Stimulated activated CD4-positive, alpha-beta T cell treated with anti-CD3 and anti-CD28 coated beads, TNF-alpha, amount 100 ng/mL, for 24 hours (primary cell): ENCODE measurements around the gene TTC9C.
"Not testable (repeated sequence)": the region's sequence is repeated elsewhere in the genome, so short reads cannot be mapped to it uniquely, and the experiment has no call there.

Source experiments
- DNase-seq, 3 experiments: peaks; one replicate each; pipeline ENCODE4 v3.0.0-alpha.2; 2020; ENCODE audit warnings: low read depth in 3 of 3

Gene TTC9C

GRCh38 chr11:62749931-62750330 lies 21.6 kb downstream of the TTC9C start:
- DNase-seq, result not testable (repeated sequence)

- no peak for DNase-seq
These were observed 24.0 kb downstream of the TTC9C start for GRCh38 chr11:62752177-62752785.

- no peak for DNase-seq
These were observed 24.9 kb downstream of the TTC9C start for GRCh38 chr11:62752994-62753735.

GRCh38 chr11:62753736-62754603 lies 25.7 kb downstream of the TTC9C start, which contains the start of gene ZBTB3:
TSS of gene ZBTB3 (minus strand) at chr11:62754160. CDS start at chr11:62753664, 496 bp downstream.
- DNase-seq, result peak; percentile 92 to 95 (median 95)

GRCh38 chr11:62755086-62755615 lies 26.9 kb downstream of the TTC9C start:
- no peak for DNase-seq

- no peak for DNase-seq
These were observed 29.8 kb downstream of the TTC9C start for GRCh38 chr11:62757846-62758788.

- not testable (repeated sequence) for DNase-seq
These were observed 32.6 kb downstream of the TTC9C start for GRCh38 chr11:62760867-62761227.

- no peak for DNase-seq
These were observed 42.5 kb downstream of the TTC9C start for GRCh38 chr11:62770778-62771143.

GRCh38 chr11:62771144-62772021 lies 43.1 kb downstream of the TTC9C start, which contains the start of gene TAF6L:
TSS of gene TAF6L (plus strand) at chr11:62771396. CDS start at chr11:62775784, 4,388 bp downstream.
- DNase-seq, result peak; percentile 86 to 96 (median 88)

- DNase-seq, result no peak
These were observed 46.1 kb downstream of the TTC9C start for GRCh38 chr11:62774407-62774806.

- DNase-seq, result no peak
These were observed 47.4 kb downstream of the TTC9C start for GRCh38 chr11:62775646-62776045.

- DNase-seq, result no peak
These were observed 49.1 kb downstream of the TTC9C start for GRCh38 chr11:62777389-62777788.

GRCh38 chr11:62778441-62778840 lies 50.2 kb downstream of the TTC9C start:
- no peak for DNase-seq

GRCh38 chr11:62782753-62783152 lies 54.5 kb downstream of the TTC9C start:
- DNase-seq, result no peak

- peak; percentile 71 to 81 (median 74) for DNase-seq
These were observed 58.2 kb downstream of the TTC9C start for GRCh38 chr11:62786318-62787004.

- DNase-seq, result peak; percentile 98 to 99 (median 99)
These were observed 58.9 kb downstream of the TTC9C start, which contains the start of gene TMEM179B for GRCh38 chr11:62787005-62787759. TSS of gene TMEM179B (plus strand) at chr11:62787402. CDS start at chr11:62787432, 30 bp downstream.
